ENCODE measurements around the gene SEPTIN11.

- TF ChIP-seq FOXM1 (IDR thresholded peaks at IDR 0.05; ENCODE audit: low read depth), result no peak
- TF ChIP-seq FOXM1 (CRISPR knock-in tag; IDR thresholded peaks at IDR 0.05; ENCODE audit: low read depth), result no peak
- no peak for TF ChIP-seq SP2 (IDR thresholded peaks at IDR 0.05; ENCODE audit: extremely low read depth, low read depth, low read length, poor library complexity, severe bottlenecking)
- TF ChIP-seq, protein P1, sequence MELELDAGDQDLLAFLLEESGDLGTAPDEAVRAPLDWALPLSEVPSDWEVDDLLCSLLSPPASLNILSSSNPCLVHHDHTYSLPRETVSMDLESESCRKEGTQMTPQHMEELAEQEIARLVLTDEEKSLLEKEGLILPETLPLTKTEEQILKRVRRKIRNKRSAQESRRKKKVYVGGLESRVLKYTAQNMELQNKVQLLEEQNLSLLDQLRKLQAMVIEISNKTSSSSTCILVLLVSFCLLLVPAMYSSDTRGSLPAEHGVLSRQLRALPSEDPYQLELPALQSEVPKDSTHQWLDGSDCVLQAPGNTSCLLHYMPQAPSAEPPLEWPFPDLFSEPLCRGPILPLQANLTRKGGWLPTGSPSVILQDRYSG (tag; conservative IDR thresholded peaks at IDR 0.05; ENCODE audit: low read depth), result no peak
- TF ChIP-seq FOXA3 (CRISPR knock-in tag; conservative IDR thresholded peaks at IDR 0.05 in 1 of 2, IDR thresholded peaks at IDR 0.05 in 1 of 2), result no peak
- no peak for TF ChIP-seq RAD51 (IDR thresholded peaks at IDR 0.05; ENCODE audit: borderline replicate concordance, low read depth)
- no peak for TF ChIP-seq CBX2 (IDR thresholded peaks at IDR 0.05; ENCODE audit: insufficient read depth, low read length, poor library complexity, severe bottlenecking)
- TF ChIP-seq CTCF (IDR thresholded peaks at IDR 0.05 in 2 of 3, conservative IDR thresholded peaks at IDR 0.05 in 1 of 3; ENCODE audit: insufficient read depth in 2 of 3, low read depth in 1 of 3, low read length in 3 of 3), result no peak
- TF ChIP-seq CBFB (CRISPR knock-in tag; IDR thresholded peaks at IDR 0.05), result no peak
- no peak for TF ChIP-seq ZNF274 (IDR thresholded peaks at IDR 0.05; ENCODE audit: borderline replicate concordance, low read depth, low read length)
- no peak for TF ChIP-seq TRIM28 (IDR thresholded peaks at IDR 0.05)
- TF ChIP-seq BDP1 (IDR thresholded peaks at IDR 0.05; ENCODE audit: insufficient read depth, insufficient read length), result no peak
- no peak for TF ChIP-seq MXD1 (CRISPR knock-in tag; IDR thresholded peaks at IDR 0.05; ENCODE audit: borderline replicate concordance, poor library complexity, severe bottlenecking)
- TF ChIP-seq ZNF699 (CRISPR knock-in tag; IDR thresholded peaks at IDR 0.05; ENCODE audit: insufficient replicate concordance), result no peak
Measured at GRCh38 chr4:76968937-76969336, 19.4 kb downstream of the SEPTIN11 start.
